NCI-H1930 (cell line): ENCODE measurements around the gene MED26.

Experiments used
- DNase-seq, 2 experiments: peaks; one replicate each; lab custom pipeline; 2025; lab: John Stamatoyannopoulos, UW

Gene MED26

DNA sequence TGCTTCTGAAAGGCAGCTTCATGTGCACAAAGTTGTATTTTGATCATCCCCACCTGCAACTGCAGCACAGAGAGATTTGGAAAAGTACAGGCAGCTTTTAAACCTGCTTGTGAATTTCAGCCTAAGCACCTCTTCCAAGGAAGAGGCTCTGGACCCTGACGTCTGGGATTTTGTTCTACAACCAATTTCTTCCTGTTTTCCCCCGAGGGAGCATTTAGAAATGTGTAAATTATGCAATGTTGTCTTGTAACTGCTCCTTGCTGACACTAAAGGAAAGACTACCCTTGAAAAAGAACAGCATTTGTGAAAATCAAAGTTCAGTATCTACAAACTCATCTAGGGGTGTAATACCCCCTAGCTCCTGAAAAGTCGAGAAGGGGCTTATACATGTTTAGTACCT, 15.4 kb downstream of the MED26 start:
- no peak for DNase-seq

DNA sequence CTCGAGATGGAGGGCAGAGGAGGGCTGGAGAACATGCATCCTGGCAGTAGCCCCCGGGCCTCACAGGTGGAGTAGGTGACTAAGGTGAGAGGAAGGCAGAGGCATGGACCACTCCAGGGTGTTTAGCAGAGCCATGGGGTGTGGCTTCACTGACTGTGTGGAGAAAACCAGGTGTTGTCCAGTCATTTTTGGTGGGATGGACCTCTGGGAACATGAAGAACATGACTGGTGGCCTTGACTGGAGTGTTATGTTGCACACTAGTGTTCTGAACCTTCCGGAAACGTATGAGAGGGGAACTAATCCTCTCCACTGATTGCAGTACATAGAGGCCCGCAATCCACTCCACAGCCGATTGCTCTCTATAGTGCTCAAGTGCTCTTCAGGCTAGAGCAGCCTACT, 16.9 kb downstream of the MED26 start:
- no peak for DNase-seq

DNA sequence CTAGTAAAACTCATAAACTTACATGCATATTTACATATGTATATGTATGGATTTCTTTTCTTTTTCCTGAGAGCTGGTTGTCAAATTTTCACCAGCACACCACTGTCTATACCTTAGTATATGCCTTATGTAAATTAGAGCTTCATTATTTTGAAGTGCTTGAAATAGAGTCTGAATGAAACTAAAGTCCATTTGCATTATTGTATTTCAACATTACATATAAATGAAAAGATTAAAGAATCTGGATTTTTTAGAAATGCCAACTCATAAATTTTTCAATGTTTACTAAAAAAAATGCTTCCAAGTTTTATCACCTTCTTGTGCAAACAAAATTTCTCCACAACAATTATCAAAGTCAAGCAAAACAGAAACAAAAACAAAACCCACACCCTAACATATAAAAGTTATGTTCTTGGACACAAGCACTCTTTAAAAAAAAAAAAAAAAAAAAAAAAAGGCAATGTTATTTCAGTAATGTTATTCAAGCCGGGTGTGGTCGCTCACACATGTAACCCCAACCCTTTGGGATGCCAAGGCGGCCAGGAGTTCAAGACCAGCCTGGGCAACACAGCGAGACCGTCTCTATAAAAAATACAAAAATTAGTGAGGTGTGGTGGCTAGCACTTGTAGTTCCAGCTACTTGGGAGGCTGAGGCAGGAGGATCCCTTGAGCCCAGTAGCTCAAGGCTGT, 18.3 kb downstream of the MED26 start:
- no peak for DNase-seq

DNA sequence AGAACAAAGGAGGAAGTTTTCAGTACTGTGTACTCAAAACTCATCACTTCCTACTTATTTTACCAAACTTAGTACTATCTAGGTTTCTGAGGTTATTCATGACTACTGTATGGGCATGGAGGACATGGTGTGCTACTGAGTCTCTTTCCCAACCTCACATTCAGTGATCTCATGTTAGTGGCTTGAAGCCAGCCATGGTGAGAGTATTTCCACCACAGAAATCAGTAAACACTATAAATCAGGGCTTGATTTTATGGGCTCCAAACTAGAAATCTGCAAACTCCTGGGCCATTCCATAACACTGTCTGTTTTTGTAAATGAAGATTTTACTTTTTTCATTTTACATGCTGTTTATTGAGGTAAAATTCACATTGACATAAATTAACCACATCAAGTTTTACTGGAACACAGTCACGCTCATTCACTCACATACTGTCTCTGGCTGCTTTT, 19.7 kb downstream of the MED26 start:
- DNase-seq = no peak

DNA sequence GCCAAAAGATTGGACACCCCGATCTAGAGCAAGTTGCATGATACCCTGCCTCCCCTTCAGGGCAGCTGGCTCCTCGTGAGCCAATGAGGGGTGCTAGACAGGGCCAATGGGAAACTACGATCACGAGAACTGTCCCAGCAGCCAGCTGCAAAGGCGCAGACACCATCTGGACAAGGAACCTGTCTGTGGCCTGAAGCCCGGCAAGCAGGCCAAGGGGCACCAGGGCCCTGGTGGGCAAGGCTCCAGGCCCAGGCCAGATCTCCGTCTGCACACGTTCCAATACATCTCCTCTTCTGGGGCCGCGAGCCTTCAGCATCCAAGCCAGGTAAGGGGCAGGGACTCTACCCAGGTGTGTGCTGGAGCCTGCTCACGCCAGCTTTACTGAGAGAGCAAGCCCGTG, 20.2 kb downstream of the MED26 start:
- no peak for DNase-seq

DNA sequence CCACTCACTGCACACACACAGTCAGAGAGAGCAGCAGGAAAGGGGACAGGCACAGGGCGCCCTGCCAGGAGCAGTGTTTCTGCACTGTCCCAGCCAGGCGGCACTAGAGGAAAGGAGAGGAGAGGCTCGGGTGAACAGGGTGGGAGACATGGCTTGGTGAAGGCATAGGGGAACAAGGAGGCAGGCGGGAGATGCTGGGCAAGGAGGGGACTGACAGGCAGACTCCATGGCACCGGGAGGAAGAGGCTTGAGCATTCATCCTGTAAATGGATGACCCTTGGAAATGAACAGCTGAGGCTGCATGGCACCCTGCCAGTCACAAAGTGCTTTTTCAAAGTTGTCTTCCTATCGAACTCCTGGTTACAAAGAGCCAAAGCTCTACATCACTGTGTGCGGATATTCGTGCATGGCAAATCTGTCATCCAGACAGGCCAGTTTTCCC, 22.4 kb downstream of the MED26 start:
- DNase-seq = no peak

DNA sequence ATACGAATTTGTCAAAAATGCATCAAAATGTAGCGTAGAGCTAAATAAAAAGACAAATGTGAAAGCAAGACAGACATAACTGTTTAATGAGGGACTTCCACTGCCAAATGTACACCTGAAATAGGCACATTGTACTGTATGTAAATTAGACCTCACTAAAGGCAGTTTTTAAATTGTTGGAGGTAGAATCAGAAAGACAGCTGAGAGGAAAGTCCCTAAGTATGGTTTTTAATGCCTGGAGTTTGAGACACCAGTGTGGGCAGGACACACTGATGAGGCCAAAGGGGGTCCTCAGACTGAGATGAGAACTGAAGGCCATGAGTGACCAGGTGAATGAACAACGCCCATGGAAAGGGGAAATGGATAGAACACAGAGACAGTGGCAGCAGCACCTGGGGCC, 22.9 kb downstream of the MED26 start:
- DNase-seq = no peak

DNA sequence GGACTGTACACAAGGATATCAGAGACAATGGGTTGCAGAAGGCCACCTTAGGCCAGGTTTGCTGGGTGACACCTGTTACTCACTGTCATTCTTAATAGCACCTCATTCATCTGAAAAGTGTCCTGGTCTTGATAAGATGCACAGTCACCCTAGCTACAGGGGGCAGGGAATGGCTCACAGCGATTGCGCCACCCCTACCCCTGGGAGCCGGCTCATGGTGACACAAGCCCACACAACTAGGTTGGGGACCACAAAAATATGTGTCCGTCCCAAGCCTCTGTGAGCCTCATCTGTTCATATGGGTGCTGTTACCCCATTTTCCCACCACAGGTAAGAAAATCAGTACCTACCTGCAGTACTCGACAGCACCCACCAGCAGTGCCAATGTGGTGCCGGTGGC, 23.4 kb downstream of the MED26 start:
- DNase-seq = no peak

DNA sequence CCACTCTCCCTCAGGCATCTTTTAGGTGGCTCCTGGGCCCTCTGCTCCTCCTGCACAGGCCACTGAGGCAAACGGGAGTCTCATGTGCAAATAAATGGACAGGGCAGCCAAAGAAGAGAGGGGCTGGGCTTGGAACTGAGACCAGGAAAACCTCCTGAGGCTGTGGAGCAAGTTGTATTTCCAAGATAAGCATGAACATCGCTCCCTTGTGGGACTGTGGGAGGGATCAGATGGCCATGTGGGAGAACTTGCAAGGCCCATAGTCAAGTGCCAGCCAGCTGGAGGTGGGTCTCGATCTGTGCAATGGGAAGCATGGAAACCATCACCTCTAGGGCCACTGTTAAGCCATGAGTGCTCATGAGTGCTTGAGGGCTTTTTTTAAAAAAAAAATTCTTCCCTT, 24.9 kb downstream of the MED26 start:
- no peak for DNase-seq

DNA sequence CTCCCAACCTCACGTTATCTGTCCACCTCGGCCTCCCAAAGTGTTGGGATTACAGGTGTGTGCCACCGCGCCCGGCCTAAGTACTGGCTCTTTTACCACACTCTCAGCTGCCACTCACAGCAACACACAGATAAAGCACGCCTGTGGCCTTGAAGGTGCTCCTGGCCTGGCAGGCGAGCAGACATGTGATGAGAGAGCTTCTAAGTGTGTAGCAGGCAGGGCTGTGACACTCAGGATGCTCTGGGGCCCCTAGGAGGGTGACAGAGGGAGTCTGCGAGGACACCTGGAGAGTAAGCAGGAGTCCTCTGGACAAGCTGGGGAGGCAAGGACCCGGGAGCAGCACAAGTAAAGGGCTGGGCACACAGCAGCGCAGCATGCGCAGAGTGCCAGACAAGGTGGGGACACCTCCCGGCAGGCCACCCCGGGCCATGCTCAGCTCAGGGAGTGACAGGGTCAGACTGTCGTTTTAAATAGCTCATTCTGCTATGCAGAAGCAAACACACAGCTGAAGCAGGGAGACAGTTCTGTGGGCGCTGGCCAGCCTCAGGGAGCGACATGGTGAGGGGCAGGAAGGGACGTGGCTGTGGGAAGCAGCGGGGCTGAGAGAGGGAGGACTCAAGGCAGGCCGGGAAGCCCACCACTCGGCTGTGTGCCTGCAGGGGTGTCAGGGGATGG, 26.5 kb downstream of the MED26 start:
- DNase-seq = no peak

DNA sequence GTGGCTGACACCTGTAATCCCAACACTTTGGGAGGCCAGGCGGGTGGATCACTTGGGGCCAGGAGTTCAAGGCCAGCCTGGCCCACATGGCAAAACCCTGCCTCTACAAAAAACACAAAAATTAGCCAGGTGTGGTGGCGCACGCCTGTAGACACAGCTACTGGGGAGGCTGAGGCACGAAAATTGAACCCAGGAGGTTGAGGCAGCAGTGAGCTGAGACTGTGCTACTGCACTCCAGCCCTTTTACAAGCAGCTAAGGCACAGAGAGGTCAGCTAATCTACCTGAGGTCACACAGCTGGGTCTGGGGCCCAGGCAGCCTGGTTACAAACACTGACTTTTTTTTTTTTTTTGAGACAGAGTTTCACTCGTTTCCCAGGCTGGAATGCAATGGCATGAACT, 27.2 kb downstream of the MED26 start:
- no peak for DNase-seq

DNA sequence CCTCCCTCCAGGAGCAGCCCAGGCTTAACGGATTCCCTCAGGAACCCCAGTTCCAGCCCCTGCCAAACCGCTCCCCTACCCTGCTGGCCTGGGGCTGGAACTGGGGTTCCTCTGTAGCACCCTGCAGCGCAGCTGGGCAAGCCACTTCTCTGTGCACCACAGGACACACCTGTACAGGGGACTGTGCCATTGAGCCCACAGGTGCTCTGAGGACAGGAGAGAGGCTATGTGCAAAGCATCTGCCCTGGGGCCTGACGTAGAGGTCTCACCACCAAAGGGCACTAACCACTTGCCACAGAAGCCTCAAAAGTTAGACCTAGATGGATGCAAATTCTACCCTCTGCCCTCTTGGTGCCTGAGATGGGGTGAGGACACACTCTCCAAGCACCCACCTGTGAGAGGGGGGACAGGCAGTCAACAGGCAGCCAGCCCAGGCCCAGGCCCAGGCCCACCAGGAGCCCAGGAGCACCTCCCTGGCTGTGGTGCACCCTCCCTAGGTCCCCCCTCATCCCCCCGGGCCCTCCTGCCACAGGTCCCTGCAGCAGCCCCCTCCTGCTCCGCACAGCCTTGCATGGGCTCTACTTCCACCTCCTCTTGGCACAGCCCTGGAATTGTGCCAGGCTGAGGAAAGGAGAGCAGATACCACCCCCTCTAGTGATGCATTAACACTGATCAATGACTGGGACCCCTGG, 28.2 kb downstream of the MED26 start:
- no peak for DNase-seq

DNA sequence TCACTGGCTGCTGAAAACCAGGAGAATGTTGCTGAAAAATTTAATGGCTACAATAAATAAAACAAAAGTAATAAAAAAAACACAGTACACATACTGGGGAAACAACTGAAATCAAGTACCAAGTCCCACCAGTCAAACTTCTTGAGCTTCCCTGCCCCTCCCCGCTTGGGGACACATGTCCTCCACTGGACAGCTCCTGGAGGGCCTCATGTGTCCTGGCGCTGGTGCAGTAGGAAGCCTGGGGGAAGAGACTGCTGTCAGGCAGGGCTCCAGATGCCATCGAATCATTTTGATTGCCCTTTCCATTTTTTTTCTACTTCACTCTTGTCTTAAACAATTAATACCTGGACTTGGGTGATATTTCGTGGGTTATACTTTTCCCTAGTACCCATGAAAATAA, 29.2 kb downstream of the MED26 start:
- DNase-seq = no peak

DNA sequence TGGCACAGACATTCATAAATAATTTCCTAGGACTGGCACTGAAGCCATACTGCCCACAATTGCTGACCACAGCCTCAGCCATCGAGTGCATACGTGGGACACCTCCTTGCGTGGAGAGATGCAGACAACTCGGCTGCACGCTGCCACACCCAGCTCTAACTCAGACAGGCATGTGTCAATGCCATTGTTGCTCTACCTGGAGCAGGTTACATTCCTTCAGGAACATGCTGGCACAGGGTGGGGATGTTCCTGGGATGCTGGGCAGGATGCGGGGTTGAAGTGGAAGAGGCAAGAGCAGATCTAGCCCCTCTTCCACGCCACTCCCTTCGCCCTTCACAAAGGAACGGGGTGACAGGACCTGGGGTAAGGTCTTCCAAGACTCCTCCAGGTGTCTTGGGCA, 31.6 kb downstream of the MED26 start:
- no peak for DNase-seq

DNA sequence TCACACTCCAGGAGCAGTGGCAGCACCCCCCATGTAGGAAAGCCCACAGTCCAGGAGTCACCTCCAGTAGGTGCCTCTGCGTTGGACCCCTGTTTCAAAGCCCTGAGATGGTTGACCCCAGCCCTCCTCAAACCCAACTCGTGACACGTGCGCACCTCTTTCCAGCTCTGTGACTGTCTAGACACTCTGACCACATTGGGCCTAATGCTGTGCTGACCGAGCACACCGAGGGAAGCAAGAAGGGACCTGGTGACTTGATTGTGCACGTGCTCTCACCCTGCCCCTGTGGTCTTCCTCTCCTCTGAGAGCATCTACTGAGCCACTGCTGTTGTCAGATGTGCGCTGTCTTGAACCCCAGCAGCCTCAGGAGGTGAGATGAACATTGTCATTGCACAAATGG, 32.9 kb downstream of the MED26 start:
- DNase-seq = no peak

DNA sequence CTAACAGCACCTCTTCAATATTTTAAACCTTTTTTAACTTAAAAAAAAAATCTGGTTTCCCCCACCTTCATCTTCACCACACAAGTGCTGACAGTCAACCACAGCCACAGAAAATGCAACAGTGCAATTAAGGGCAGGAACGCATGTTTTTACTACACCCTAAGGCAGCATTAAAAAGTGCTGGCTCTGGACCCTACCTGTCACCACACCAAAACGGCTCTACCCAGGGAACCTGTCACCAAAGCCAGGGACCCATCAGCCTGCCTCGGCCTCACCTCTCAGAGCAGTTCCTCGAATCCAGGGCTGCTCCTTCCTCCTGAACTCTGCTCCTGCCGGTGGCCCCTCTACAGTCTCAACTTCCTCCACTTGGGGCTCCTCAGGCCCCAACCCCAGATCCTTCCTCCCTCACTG, 33.3 kb downstream of the MED26 start:
- no peak for DNase-seq

DNA sequence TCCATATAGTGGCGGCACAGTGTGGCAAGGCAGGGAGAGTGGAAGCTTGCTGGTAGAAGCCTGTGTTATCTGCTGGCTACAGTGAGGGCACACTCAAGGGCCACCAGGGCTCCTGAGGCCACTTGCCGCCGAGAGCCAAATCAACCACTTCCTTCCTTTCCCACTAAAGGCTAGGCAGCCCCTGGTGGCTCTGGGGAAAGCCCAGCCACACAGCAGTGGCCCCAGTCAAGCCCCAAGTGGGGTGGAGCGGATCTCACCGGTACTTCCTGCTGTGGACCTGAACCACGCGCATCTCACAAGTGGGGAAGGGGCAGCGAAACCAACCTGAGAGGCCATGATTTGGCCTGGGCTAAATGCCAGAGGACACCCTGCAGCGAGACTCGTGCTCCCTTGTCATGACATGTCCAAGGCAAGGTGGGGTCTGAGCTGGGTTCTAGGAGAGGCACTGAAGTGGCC, 33.8 kb downstream of the MED26 start:
- DNase-seq = no peak

DNA sequence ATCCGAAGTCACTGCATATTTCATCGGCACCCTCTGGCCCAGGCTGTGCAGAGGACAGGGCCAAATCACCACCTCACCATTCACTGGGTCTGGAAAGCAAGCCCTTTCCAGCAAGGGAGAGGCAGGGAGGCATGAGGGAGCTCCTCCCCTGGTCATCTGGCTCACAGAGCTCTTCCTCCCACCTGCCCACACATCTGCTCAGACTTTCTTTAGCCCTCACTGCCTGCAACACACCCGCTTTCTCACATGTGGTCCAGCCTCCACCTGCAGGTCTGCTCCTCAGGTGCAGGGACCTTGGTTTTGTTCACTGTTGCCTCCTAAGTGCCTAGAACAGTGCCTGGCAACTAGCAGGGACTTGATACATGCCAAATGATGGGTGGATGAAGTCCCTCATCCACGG, 34.8 kb downstream of the MED26 start:
- no peak for DNase-seq

DNA sequence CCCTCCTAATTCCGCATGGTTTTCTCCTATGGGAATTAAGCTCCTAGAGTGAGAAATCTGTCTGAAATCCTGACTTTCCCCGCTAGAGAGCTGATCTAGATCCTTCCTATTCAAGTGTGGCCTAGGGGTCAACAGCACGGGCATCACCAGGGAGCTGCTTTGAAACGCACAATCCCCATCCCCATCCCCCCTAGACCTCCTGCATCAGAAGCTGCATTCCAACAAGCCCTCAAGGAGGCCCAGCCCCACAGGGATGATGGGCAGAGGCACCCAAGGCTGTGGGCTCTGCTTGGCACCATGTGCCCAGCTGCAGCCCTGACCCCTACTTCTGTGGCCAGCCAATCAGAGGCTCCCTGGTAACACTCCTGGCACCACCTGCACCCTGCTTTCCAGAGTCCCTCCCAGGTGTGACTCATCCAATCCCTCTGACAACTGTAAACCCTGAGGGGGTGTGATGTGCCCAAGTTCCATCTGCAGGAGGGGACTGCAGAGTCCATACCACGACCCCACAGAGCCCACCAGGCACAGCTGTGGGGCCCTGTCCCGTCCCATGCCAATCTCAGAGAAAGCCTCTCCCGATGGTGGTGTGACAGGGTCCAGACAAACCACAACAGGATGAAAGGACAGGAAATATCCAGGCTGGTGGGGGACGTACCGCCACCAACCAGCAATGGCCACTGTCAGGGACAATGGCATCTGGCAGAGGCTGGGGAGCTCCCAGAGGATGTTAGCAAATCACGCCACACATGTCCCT, 36.0 kb downstream of the MED26 start:
- DNase-seq = no peak

DNA sequence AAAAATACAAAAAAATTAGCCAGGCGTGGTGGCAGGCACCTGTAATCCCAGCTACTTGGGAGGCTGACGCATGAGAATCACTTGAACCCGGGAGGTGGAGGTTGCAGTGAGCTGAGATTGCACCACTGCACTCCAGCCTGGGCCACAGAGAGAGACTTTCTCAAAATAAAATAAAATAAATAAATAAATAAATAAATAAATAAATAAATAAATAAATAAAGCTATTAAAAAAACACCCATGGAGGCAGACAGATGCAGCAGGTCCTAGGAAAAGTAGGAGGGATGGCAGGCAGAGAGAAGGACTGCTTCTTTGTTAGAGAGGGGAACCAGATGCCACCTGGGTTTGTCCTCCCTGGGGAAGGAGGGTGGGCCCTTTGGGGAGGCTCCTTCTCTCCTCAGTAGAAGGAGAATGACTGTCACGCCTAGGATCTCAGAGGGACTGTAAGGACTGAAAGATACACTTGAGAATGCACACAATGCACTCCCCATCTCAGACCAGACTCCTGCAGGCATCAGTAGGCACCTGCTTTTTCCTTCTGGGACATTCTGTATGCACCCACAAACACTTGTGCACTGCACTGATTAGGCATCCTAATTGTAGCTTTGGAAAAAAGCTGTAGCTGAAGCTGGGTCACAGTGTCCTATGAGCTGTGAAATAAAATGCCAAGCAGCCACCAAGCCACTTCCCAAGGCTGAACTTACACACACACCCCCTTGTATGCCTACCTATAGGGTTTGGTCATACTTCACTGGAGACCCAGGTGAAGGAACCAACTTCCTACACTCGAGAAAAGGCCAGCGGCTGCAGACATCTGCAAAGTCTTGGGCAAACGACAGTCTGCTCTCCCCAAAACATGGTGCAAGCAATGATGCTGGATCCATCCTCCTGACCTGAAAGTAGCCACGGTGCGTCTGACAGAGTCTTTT, 36.9 kb downstream of the MED26 start:
- DNase-seq = no peak

DNA sequence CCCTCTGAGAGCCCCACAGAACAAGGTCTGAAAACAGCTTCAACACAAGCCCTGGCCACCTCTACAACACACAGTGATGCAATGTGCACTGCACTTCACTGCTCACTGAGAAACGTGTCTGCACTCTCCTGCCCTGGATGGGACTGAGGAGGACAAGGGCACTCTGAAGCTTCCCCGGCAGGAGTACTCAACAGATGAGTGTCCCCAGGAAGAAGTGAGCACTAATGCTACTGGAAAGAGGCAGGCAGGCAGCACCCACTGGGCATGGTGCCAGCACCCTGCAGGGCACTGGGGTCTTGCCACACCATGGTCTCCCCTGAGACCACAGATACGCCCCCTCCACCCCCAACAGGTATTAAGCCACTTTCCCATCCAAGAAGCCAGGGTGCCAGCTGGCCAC, 38.1 kb downstream of the MED26 start:
- no peak for DNase-seq
